A673 (cell line): ENCODE data around the gene IRF2BP2. TPM values are rescaled to one million over a fixed set of nuclear protein-coding genes. Genes with fewer than 3 reads are reported as not detected.

Source experiments
- BruUV-seq: library from RNA; stranded (reverse); fragments of 400-500 nt; replicated peaks from 2 replicates; lab custom pipeline; 2021; lab: Mats Ljungman, UMichigan
- CTCF ChIA-PET: fragments of 300-600 bp; sonication (Branson Sonifier 250); formaldehyde crosslinking; loops from one replicate; lab custom pipeline; 2022; ENCODE audit warnings: antibody characterized with exemption; lab: Charles Lee
- POLR2A ChIA-PET: fragments of 300-600 bp; sonication (Branson Sonifier 250); formaldehyde crosslinking; loops from one replicate; lab custom pipeline; 2022; ENCODE audit warnings: antibody characterized with exemption; ENCODE audit not compliant: low non-redundant PET; lab: Charles Lee
- DNase-seq: peaks from one replicate; pipeline ENCODE4 v3.0.0-alpha.2; 2015; ENCODE audit warnings: low spot score
- H3K27ac ChIP-seq: fragments of 200-600 bp; sonication (generic); 2 replicates; pipeline ENCODE4 v1.5.1; 2016; ENCODE audit warnings: mixed run types, low read depth, mild to moderate bottlenecking, mixed read lengths, antibody characterized with exemption, low read length; ENCODE audit not compliant: poor library complexity, severe bottlenecking
- H3K27me3 ChIP-seq: fragments of 200-600 bp; sonication (generic); replicated peaks from 2 replicates; pipeline ENCODE4 v1.6.1; 2017; ENCODE audit warnings: mixed run types, low read depth, mild to moderate bottlenecking, mixed read lengths, antibody characterized with exemption, low read length; ENCODE audit not compliant: insufficient read depth, poor library complexity
- H3K36me3 ChIP-seq: fragments of 200-600 bp; sonication (generic); 2 replicates; pipeline ENCODE4 v1.6.1; 2016; ENCODE audit warnings: mixed run types, mild to moderate bottlenecking, mixed read lengths, antibody characterized with exemption, low read length; ENCODE audit not compliant: insufficient read depth, poor library complexity, severe bottlenecking
- H3K4me1 ChIP-seq: fragments of 200-600 bp; sonication (generic); 2 replicates; pipeline ENCODE4 v1.6.1; 2017; ENCODE audit warnings: mixed run types, mild to moderate bottlenecking, mixed read lengths, antibody characterized with exemption, low read length; ENCODE audit not compliant: insufficient read depth, poor library complexity, severe bottlenecking
- H3K4me3 ChIP-seq: fragments of 200-600 bp; sonication (generic); 2 replicates; pipeline ENCODE4 v1.5.1; 2016; ENCODE audit warnings: low read depth, mixed run types, mild to moderate bottlenecking, mixed read lengths, low read length; ENCODE audit not compliant: poor library complexity, severe bottlenecking
- H3K9me3 ChIP-seq: fragments of 200-600 bp; sonication (generic); 2 replicates; pipeline ENCODE4 v1.6.1; 2016; ENCODE audit warnings: mixed run types, low read depth, mild to moderate bottlenecking, mixed read lengths, antibody characterized with exemption, low read length; ENCODE audit not compliant: poor library complexity, severe bottlenecking
- EZH2 ChIP-seq: fragments of 200-600 bp; sonication (generic); IDR thresholded peaks from 2 replicates; pipeline ENCODE4 v1.6.1; 2017; ENCODE audit warnings: borderline replicate concordance, low read depth, mild to moderate bottlenecking, mixed read lengths, antibody characterized with exemption, low read length; ENCODE audit not compliant: poor library complexity, severe bottlenecking
- intact Hi-C: fragments of 100-400 bp; cut with micrococcal nuclease; formaldehyde crosslinking; loops from one replicate; pipeline ENCODE4 v1.10.0; 2022; ENCODE audit not compliant: unreplicated experiment
- total RNA-seq: library from RNA; stranded (reverse); gene quantifications from 2 replicates; pipeline ENCODE4 v1.2.3, GENCODE V29; 2021
- TF ChIP-seq, protein P1 (sequence below): fragments of 300-800, 200-600 bp; sonication (generic); conservative IDR thresholded peaks from 2 replicates; pipeline ENCODE4 v1.5.1; 2017; ENCODE audit warnings: low read depth, mild to moderate bottlenecking, antibody characterized with exemption, low read length, moderate library complexity, mixed read lengths

Gene IRF2BP2
- total RNA-seq, 1 experiment from 2014 or later, result 43.8 TPM

DNA sequence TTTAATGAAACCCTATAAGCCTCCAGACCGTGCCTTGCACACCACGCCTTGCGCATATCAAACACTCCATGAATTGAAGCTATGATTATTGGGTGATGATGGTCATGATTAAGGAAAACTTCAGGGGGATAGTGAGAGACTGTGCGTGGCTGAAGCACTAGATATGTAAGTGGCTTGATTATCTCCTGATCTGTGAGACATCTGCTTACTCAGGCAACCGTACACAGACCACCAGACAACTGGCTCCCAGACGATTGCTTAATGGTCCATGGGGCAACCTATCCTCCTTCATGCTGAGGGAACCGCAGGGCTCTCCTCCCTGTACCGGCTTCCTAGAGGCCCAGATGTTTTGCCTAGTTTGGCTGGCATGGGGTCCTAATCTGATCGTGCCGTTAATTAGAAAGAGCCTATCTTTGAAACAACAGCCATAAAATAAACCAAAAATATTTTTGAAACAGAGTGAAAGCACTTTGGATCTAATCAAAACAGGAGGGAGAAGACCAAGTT lies 51.6 kb downstream of the IRF2BP2 start:
- no peak overlapping the region for H3K4me3 ChIP-seq
- peak; percentile 31 for DNase-seq
- POLR2A ChIA-PET, result no interaction called here
- H3K9me3 ChIP-seq, result no peaks in the 10 kb centered on the region
- no peaks in the 10 kb centered on the region for H3K36me3 ChIP-seq
- peaks cover 19% of the 10 kb centered on the region for H3K4me1 ChIP-seq
- TF ChIP-seq EZH2, result no peak
- TF ChIP-seq, protein P1, sequence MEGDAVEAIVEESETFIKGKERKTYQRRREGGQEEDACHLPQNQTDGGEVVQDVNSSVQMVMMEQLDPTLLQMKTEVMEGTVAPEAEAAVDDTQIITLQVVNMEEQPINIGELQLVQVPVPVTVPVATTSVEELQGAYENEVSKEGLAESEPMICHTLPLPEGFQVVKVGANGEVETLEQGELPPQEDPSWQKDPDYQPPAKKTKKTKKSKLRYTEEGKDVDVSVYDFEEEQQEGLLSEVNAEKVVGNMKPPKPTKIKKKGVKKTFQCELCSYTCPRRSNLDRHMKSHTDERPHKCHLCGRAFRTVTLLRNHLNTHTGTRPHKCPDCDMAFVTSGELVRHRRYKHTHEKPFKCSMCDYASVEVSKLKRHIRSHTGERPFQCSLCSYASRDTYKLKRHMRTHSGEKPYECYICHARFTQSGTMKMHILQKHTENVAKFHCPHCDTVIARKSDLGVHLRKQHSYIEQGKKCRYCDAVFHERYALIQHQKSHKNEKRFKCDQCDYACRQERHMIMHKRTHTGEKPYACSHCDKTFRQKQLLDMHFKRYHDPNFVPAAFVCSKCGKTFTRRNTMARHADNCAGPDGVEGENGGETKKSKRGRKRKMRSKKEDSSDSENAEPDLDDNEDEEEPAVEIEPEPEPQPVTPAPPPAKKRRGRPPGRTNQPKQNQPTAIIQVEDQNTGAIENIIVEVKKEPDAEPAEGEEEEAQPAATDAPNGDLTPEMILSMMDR, result no peak
- intact Hi-C loops, result no loop called here
- BruUV-seq, result no TSS peak
- CTCF ChIA-PET, result no interaction called here
- H3K27ac ChIP-seq, result no peak overlapping the region
- H3K27me3 ChIP-seq, result no peaks in the 10 kb centered on the region

- no peaks in the 10 kb centered on the region for H3K27me3 ChIP-seq
- no peak overlapping the region for H3K27ac ChIP-seq
- H3K4me1 ChIP-seq, result peaks cover 25% of the 10 kb centered on the region
- no TSS peak for BruUV-seq
- H3K4me3 ChIP-seq, result no peak overlapping the region
- TF ChIP-seq, protein P1, result no peak
- no peak for TF ChIP-seq EZH2
- H3K36me3 ChIP-seq, result no peaks in the 10 kb centered on the region
- CTCF ChIA-PET, result no interaction called here
- POLR2A ChIA-PET, result no interaction called here
- no peak for DNase-seq
- intact Hi-C loops, result no loop called here
- no peaks in the 10 kb centered on the region for H3K9me3 ChIP-seq
Measured at GRCh38 chr1:234556245-234556943, 53.6 kb downstream of the IRF2BP2 start.

GRCh38 chr1:234555390-234556024 lies 54.5 kb downstream of the IRF2BP2 start:
- intact Hi-C loops, result no loop called here
- ChIA-PET CTCF (no interaction called here), POLR2A (no interaction called here)
- no peak overlapping the region for H3K27ac ChIP-seq
- H3K4me3 ChIP-seq, result no peak overlapping the region
- no peaks in the 10 kb centered on the region for H3K9me3 ChIP-seq
- no peak for TF ChIP-seq EZH2
- TF ChIP-seq, protein P1, result no peak
- H3K36me3 ChIP-seq, result no peaks in the 10 kb centered on the region
- H3K4me1 ChIP-seq, result peaks cover 25% of the 10 kb centered on the region
- no TSS peak for BruUV-seq
- no peaks in the 10 kb centered on the region for H3K27me3 ChIP-seq
- no peak for DNase-seq
